IMR-90 (cell line): ENCODE measurements around the gene FIGLA. TPM values are rescaled to one million over a fixed set of nuclear protein-coding genes. Genes with fewer than 3 reads are reported as not detected.
"Not testable (repeated sequence)": the region's sequence is repeated elsewhere in the genome, so short reads cannot be mapped to it uniquely, and the experiment has no call there.

Experiments
- ATAC-seq: fragments of 200-7000 bp; cut with Tn5 transposase; 2 replicates; pipeline ENCODE4 v1.9.1; 2020; ENCODE audit warnings: low read depth, mild to moderate bottlenecking, moderate library complexity
- BruUV-seq: library from RNA; stranded (reverse); fragments of 400-500 nt; replicated peaks from 2 replicates; lab custom pipeline; 2021; lab: Mats Ljungman, UMichigan
- CTCF ChIA-PET: fragments of 300-600 bp; formaldehyde crosslinking; extraction: SDS; loops from one replicate; lab custom pipeline; 2021; ENCODE audit warnings: antibody characterized with exemption; lab: Yijun Ruan, JAX
- POLR2A ChIA-PET: fragments of 300-600 bp; sonication (Branson Sonifier 250); formaldehyde crosslinking; loops from one replicate; lab custom pipeline; 2022; ENCODE audit warnings: antibody characterized with exemption; ENCODE audit not compliant: unreplicated experiment; lab: Charles Lee
- DNase-seq: peaks from one replicate; pipeline ENCODE4 v3.0.0; 2013
- H2AFZ ChIP-seq: replicated peaks from 2 replicates; pipeline ENCODE3; 2013; ENCODE audit warnings: low read length, mild to moderate bottlenecking; ENCODE audit not compliant: poor library complexity
- H2AK5ac ChIP-seq: 2 replicates; pipeline ENCODE4 v1.6.1; 2013; ENCODE audit warnings: low read depth, low read length, inconsistent platforms
- H2AK9ac ChIP-seq: replicated peaks from 2 replicates; pipeline ENCODE3; 2013; ENCODE audit warnings: mild to moderate bottlenecking, low read depth, low read length, moderate library complexity; ENCODE audit not compliant: poor library complexity
- H2BK120ac ChIP-seq: 2 replicates; pipeline ENCODE4 v1.6.1; 2013; ENCODE audit warnings: low read depth, low read length, inconsistent platforms
- H2BK15ac ChIP-seq: 3 replicates; pipeline ENCODE4 v1.6.1; 2013; ENCODE audit warnings: low read depth, low read length, inconsistent platforms
- H2BK20ac ChIP-seq: 2 replicates; pipeline ENCODE4 v1.6.1; 2013; ENCODE audit warnings: low read depth, mild to moderate bottlenecking, inconsistent platforms, low read length, moderate library complexity
- H2BK5ac ChIP-seq: 2 replicates; pipeline ENCODE4 v1.6.1; 2013; ENCODE audit warnings: mild to moderate bottlenecking, low read depth, low read length, inconsistent platforms; ENCODE audit not compliant: poor library complexity, severe bottlenecking
- H3K14ac ChIP-seq: replicated peaks from 2 replicates; pipeline ENCODE4 v1.6.1; 2013; ENCODE audit warnings: low read depth, low read length, inconsistent platforms
- H3K18ac ChIP-seq: 2 replicates; pipeline ENCODE4 v1.6.1; 2013; ENCODE audit warnings: low read depth, low read length, control low read depth
- H3K23ac ChIP-seq: 2 replicates; pipeline ENCODE4 v1.6.1; 2013; ENCODE audit warnings: low read depth, low read length, inconsistent platforms
- H3K27ac ChIP-seq: 2 replicates; pipeline ENCODE4 v1.5.1; 2013; ENCODE audit warnings: mild to moderate bottlenecking, control low read depth, low read length; ENCODE audit not compliant: insufficient read depth
- H3K27me3 ChIP-seq: 2 replicates; pipeline ENCODE4 v1.6.1; 2013; ENCODE audit warnings: low read length; ENCODE audit not compliant: control insufficient read depth, insufficient read depth
- H3K36me3 ChIP-seq: 2 replicates; pipeline ENCODE4 v1.6.1; 2013; ENCODE audit warnings: low read length, mixed read lengths; ENCODE audit not compliant: control insufficient read depth, insufficient read depth
- H3K4ac ChIP-seq: 2 replicates; pipeline ENCODE4 v1.6.1; 2013; ENCODE audit warnings: low read depth, low read length, inconsistent platforms
- H3K4me1 ChIP-seq: 2 replicates; pipeline ENCODE4 v1.6.1; 2013; ENCODE audit warnings: low read length, mixed read lengths; ENCODE audit not compliant: control insufficient read depth, insufficient read depth
- H3K4me2 ChIP-seq: 2 replicates; pipeline ENCODE4 v1.6.1; 2013; ENCODE audit warnings: low read depth, mild to moderate bottlenecking, control low read depth, low read length, moderate library complexity
- H3K4me3 ChIP-seq: 2 replicates; pipeline ENCODE4 v1.5.1; 2013; ENCODE audit warnings: low read depth, mild to moderate bottlenecking, control low read depth, low read length, moderate library complexity; ENCODE audit not compliant: insufficient read depth
- H3K56ac ChIP-seq: 2 replicates; pipeline ENCODE4 v1.6.1; 2013; ENCODE audit warnings: low read length, inconsistent platforms; ENCODE audit not compliant: insufficient read depth; ENCODE audit errors: extremely low read depth
- H3K79me1 ChIP-seq, 2 experiments: 2 replicates each; pipeline ENCODE4 v1.6.1; 2013; ENCODE audit warnings: low read length in 2 of 2, inconsistent platforms in 1 of 2, low read depth in 1 of 2
- H3K9ac ChIP-seq: 2 replicates; pipeline ENCODE4 v1.6.1; 2013; ENCODE audit warnings: low read depth, low read length, control low read depth
- H3K9me1 ChIP-seq: 2 replicates; pipeline ENCODE4 v1.6.1; 2013; ENCODE audit warnings: low read length, inconsistent platforms; ENCODE audit not compliant: insufficient read depth
- H3K9me3 ChIP-seq: 2 replicates; pipeline ENCODE4 v1.6.1; 2013; ENCODE audit warnings: low read length; ENCODE audit not compliant: control insufficient read depth, insufficient read depth
- H4K20me1 ChIP-seq: 2 replicates; pipeline ENCODE4 v1.6.1; 2013; ENCODE audit warnings: low read length, inconsistent platforms; ENCODE audit not compliant: insufficient read depth
- H4K5ac ChIP-seq: 2 replicates; pipeline ENCODE4 v1.6.1; 2013; ENCODE audit warnings: mild to moderate bottlenecking, low read depth, low read length, control low read depth
- H4K8ac ChIP-seq, 2 experiments: 2 replicates each; pipeline ENCODE4 v1.6.1; 2013; ENCODE audit warnings: low read depth in 2 of 2, low read length in 2 of 2, control low read depth in 1 of 2, inconsistent platforms in 1 of 2
- H4K91ac ChIP-seq: 2 replicates; pipeline ENCODE4 v1.6.1; 2013; ENCODE audit warnings: low read depth, low read length, inconsistent platforms; ENCODE audit not compliant: insufficient read depth
- WGBS, 2 experiments: methylation state at CpG; one replicate each; pipeline versions ENCODE4 v1.1.5 to v1.1.7; 2013; ENCODE audit warnings: missing lambda C conversion rate in 2 of 2; ENCODE audit not compliant: insufficient read length in 1 of 2; ENCODE audit errors: extremely low coverage in 2 of 2; 5-methylcytosine and 5-hydroxymethylcytosine counted together
- dilution Hi-C: fragments of 300-500 bp; cut with HindIII; formaldehyde crosslinking; loops from one replicate; pipeline ENCODE4 v1.14.3; 2018; ENCODE audit warnings: low sequenced_read_pairs; ENCODE audit not compliant: unreplicated experiment
- in situ Hi-C: fragments of 300-500 bp; cut with MboI; formaldehyde crosslinking; loops from 3 replicates; pipeline ENCODE4 v1.14.3; 2019; ENCODE audit warnings: low sequenced_read_pairs, inconsistent platforms, mixed read lengths
- intact Hi-C: fragments of 100-400 bp; cut with micrococcal nuclease; formaldehyde crosslinking; loops from 2 replicates; pipeline ENCODE4 v1.10.0; 2022
- polyA plus RNA-seq, 3 experiments: library from polyadenylated mRNA; depleted of rRNA; stranded (reverse); fragments of >200 nt; gene quantifications; 2 replicates each; pipeline ENCODE4 v1.2.3, GENCODE V29; 2012; ENCODE audit warnings: low replicate concordance in 1 of 3
- total RNA-seq: library from RNA; depleted of rRNA; stranded (reverse); fragments of >200 nt; gene quantifications from 2 replicates; pipeline ENCODE4 v1.2.3, GENCODE V29; 2012

The FIGLA gene
- total and polyA plus RNA-seq, 2 of the 4 experiments (the other 2 are of a cell fraction) = not detected

- H3K56ac ChIP-seq, H3K9me1 ChIP-seq, H3K4me3 ChIP-seq, H3K4me1 ChIP-seq, CTCF ChIA-PET, H3K27me3 ChIP-seq, BruUV-seq, H3K23ac ChIP-seq, ATAC-seq, H2BK5ac ChIP-seq, H2BK120ac ChIP-seq, H2AK5ac ChIP-seq, POLR2A ChIA-PET, H3K9me3 ChIP-seq, H3K14ac ChIP-seq, H3K4me2 ChIP-seq, H4K20me1 ChIP-seq, H3K18ac ChIP-seq, H2BK20ac ChIP-seq, in situ Hi-C loops, H3K79me1 ChIP-seq, H2AK9ac ChIP-seq, H3K27ac ChIP-seq, H2BK15ac ChIP-seq, H3K36me3 ChIP-seq, H4K91ac ChIP-seq, DNase-seq, H4K5ac ChIP-seq, dilution Hi-C loops, H3K4ac ChIP-seq, intact Hi-C loops, H3K9ac ChIP-seq, H2AFZ ChIP-seq, H4K8ac ChIP-seq: not testable (repeated sequence)
- no CpG with 5 or more reads among the region's 3 CpGs for WGBS, 2 experiments
Measured at GRCh38 chr2:70797996-70798395, 7.6 kb upstream of the FIGLA start.
